ENCODE data around the gene BRD7.

BRD7 gene

DNA sequence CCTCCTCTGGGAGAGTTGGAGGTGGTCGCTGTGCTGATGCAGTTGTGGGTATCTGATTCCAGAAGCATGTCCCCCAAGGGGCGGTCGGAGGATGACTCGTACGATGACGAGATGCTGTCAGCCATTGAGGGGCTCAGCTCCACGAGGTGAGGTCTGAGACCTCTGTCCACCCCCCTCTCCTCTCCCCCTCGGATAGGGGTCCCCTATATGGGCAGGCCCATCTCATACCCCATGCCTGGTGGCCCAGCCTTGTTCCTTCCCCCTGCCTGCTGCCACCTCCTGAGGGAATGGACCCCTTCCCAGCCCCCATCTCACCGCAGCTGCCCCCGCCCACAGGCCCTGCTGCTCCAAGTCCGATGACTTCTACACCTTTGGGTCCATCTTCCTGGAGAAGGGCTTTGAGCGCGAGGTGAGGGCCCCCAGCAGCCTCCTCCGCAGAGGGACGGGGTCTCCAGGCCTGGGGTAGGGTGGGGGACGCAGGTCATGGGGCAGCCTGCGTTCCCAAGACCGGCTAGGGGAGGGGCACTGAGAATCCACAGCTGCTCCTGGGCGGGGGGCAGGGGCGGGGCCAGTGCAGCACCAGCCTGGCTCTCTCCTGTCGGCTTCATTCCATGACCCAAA is 63.2 kb downstream of the BRD7 start:
- no peak for DNase-seq (ENCODE audit: low read depth in 3 of 3, low spot score in 1 of 3)

DNA sequence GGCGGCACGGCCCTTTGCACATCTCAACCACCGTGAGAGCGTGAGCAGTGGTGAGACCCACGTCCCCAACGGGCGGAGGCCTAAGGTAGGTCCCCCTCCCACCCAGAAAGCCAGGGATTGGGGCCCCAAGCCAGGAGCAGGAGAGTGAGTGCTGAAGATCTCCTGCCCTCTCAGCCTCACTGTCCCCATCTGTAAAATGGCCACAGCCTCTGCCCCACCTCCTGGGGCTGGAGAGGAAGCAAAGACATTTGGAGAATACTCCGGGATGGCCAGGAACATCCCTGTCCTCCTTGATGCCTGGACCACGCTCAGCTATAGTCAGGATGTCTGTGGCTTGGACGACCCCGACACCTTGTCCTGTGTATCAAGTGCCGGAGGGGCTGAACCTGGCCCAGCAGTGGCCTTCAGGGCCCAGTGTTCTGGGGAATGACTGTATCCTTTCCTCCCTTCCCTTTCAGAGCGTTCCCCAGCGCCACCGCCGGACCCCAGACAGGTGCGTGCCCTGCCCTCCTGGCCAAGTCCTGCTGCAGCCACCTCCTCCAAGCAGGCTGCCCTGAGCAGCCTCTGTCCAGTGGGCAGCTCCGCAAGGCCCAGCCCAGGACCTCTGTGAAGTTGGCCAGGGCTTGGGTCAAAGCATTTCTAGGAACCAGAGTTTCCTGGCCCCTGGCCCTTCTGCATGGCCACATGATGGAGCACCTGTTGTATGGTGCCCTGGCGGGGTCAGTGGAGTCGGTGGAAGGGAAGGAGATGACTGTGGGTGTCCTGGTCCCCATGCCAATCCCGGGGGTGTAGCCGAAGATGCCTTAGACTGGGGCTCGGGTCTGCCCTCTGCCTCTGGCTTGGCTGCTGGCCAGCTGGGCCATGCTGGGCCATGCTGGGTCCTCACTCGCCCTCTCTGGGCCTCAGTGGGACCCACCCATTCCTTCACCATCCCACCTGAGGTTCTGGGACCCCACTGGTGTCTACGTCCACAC is 64.0 kb downstream of the BRD7 start:
- no peak for DNase-seq (ENCODE audit: low read depth in 3 of 3, low spot score in 1 of 3)

DNA sequence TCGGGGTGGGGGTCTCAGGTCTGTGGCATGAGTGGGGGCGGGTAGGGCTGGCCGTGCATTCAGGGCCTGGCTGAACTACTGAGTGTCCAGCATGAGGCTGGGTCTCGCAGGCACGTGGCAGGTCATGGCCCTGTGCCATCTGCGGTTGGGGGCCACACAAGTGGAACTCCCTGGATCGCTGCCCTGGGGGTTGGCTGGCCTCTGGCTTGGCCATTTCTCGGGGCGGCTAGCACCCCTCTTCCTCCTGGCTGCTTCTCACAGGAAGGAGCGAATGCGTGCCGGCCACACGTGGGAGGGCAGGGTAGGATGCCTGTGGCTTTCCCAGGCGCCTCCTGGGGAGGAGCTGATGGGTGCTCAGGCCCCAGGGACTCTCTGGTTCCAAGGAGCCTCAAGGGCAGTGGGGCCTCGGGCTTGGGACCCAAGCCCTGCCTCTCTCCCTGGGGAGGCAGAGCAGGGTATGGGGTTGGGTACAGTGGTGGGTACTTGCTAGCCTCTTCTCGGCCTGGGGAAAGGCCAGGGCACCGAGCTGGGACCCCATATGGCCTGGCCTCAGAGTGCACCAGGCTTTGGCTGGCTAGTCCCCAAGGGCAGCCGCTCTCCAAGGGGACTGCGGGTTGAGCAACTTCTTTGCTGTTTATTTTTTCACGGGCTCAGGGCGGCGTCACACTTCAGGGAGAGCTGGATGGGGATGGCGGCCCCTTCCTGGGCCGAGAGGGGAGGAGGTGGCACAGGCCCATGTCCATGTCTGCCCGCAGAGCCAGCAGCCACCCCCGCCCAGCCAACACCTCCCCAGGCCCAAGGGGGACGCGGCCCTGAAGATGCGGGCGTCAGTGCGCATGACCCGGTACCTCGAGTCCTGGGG is 65.0 kb downstream of the BRD7 start:
- DNase-seq (ENCODE audit: low read depth in 3 of 3, low spot score in 1 of 3), result no peak

DNA sequence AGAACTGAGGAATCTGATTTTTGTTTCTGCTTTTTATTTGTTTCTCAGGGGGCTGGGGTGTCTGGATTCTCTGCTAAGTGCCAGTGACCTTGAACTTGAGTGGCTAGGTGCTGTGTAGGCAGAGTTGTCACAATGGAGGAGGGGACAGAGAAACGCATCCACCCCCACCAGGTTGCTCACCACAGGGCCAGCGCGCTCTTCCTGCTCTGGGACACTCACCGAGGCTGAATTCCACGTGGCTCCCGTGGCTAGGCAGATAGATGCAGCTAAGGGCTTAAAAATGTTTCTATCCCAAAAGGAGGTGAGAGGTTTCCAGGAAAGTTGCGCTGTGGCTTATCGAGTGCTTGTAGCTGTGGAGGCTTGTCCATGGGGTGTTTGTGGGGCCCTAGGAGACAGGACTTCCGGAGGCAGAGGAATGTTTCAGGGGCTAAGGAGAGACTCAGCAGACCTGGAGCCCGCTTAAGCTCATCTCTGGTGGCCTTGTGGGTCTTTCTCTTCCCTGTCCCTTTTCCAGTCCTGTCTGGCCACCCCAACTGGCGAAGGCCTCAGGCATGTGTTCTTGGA is 65.7 kb downstream of the BRD7 start:
- no peak for DNase-seq (ENCODE audit: low read depth in 3 of 3, low spot score in 1 of 3)

DNA sequence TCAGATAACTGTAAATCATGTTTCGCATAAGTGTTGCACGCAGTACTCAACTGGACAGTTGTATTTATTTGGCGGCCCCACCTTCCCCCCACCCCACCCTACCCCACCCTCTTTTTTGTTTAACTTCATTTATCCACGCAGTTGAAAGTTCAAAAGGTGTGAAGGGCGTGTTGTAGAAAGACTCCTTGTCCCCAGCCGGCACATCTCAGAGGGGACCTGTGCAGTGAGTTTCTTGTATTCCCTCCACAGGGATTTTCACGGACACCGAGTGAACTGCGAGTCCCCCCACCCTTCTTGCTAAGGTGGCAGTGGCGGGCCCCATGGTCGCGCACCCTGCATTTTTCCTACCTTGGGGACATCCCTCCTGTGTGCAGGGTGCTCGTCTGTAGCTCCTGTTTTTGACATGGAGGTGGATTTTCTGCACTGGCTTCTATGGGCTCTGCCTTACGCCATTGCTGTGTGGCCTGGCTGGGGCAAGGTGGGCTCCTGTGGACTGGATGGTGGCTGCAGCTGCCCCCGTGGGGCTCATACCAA is 66.2 kb downstream of the BRD7 start:
- DNase-seq (ENCODE audit: low read depth in 3 of 3, low spot score in 1 of 3), result no peak

DNA sequence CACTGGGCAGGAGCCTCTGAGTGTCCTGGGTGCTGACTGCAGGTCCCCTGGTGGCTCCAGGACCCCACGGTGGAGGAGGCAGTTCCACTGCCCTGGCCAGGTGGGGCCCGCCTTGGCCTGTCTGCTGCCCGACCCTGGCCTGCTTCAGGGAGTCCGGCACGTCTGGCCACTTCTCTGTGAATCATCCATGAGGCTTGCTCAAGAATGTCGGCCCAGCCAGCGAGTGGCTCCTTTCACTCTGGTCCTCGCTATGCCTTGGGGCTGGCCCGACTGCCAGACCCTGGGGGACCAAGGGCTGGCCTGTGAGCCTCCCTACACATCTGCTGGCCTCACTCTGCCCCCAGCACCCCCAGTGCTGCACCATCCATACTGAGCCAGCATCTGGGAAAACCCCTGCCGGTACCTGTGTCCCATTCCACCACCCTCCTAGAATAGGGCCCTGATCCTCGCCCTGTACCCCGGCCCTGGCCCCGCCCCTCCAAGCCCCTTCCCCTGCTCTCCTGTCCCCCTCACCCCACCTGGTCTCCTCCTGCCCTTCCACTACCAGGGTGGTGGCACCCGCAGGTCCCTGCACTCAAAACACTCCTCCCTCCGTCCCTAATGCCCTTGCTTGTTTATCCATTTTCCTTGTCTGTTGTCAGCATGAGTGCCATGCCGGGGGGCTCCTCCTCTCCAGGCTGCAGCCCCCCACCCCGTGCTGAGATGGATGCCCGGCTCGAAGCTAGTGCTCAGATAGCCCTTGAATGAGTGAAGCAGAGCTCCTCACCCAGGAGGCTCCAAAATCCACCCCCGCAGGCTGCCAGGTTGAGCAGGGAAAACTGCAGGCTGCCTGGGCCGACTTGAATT is 66.9 kb downstream of the BRD7 start:
- DNase-seq (ENCODE audit: low read depth in 3 of 3, low spot score in 1 of 3), result no peak

DNA sequence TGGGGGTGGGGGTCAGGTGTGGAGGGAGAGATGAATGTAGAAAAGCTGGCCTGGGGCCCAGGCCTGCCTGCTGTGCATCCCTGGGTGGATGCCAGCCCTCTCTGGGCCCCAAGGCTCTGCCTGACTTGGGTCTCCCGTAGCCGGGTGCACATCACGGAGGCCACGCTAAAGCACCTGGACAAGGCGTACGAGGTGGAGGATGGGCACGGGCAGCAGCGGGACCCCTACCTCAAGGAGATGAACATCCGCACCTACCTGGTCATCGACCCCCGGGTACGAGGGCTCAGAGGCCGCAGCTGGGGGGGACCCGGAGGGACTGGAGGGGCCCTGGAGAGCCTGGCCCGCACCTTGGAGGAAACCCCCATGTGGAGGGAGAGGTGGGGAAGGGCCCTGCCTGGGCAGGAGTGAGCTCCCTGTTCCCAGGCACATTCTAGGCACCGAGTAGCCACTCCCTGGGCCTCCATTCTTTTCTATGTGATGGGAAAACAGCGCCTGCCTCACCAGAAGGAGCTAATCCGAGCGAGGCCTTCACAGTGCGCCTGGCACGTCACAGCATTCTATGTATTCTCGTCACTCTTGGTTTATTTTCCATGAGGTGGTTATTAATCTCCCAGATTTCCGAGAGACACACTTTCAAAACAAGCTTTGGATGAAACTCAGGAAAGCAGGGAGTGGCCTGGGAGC is 67.7 kb downstream of the BRD7 start:
- no peak for DNase-seq (ENCODE audit: low read depth in 3 of 3, low spot score in 1 of 3)

DNA sequence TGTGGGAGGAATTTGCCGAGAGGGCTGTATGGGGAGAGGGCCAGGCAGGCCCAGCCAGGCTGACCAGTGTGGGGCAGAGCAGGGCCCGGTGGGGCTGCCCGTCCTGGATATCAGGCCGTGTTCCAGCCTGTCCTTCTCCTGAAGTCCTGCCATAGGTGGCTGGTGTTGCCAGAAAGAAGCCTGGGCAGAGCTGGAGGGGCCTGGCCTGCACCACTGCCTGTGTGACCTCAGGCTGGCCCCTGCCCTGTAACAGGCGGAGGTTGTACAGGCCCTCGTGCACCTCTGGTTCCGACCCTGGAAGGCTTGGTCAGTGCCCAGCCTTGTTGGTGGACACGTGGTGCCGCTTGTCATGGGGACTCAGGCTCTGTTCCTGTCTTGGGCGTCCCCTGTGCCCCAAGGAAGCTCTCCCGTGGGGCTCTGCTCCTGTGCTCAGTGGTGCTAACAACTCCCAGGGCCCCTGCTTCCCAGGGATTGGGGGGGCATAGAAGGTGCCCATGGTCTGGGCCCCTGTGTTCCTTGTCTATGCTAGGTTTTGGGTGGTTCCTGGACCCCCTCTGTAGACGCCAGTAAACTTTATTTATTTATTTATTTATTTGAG is 69.2 kb downstream of the BRD7 start:
- DNase-seq (ENCODE audit: low read depth in 3 of 3, low spot score in 1 of 3), result no peak

DNA sequence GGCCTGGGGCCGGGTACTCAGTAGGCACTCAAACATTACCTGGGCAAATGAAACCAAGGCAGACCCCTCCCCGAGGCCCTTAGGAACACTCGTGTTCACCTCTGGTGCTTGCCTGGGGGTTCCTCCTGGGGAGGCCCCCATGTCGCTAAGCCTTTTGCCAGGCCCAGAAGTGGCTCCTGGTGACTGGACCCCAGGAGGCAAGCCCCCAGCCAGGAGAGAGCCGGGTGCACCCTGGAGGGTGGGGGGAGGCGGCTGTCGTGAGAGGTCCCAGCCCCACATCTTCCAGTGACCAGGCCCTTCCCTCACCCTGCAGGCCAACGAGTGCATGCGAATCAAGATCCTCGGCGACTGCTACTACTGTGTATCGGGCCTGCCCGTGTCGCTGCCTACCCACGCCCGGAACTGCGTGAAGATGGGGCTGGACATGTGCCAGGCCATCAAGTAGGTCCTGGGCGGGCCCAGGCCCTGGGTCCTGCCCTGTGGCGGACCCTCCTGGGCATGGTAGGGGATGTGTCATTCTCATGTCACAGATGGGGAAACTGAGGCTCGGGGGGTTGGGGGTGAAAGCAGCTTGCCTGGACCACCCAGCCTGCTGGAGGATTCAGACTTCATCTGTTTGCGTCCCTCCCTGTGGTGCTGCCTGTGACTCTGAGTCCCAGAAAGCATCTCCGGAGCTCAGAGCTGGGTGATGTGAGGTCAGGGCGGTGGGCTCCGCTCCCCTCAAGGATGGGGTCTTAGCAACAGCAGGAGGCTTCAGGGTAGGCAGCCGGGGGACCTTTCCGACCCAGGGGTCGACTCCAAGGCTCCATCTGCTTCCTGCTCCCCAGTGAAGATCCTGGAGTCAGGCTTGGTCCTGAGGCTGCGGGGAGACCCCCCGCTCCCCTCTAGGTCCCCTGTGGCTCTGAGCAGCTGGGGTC is 69.9 kb downstream of the BRD7 start:
- no peak for DNase-seq (ENCODE audit: low read depth in 3 of 3, low spot score in 1 of 3)

DNA sequence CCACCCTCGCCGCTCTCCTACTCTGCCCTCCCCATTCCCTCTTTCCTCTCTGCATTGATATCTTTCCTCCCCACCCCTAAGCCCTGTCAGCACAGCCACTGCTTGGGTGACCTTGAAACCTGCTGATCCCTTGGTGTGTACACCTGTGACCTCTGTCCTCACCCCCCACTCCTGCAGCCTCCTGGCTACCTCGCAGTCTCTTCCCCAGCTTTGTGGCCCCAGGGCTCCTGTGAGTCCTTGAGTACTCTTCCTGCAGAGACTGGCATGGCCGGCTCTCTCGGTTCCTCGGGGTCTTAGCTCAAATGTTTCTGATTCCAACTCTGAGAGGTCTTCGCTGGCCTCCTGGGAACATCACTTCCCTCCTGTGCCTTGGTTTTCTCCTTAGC is 70.7 kb downstream of the BRD7 start:
- no peak for DNase-seq (ENCODE audit: low read depth in 3 of 3, low spot score in 1 of 3)

DNA sequence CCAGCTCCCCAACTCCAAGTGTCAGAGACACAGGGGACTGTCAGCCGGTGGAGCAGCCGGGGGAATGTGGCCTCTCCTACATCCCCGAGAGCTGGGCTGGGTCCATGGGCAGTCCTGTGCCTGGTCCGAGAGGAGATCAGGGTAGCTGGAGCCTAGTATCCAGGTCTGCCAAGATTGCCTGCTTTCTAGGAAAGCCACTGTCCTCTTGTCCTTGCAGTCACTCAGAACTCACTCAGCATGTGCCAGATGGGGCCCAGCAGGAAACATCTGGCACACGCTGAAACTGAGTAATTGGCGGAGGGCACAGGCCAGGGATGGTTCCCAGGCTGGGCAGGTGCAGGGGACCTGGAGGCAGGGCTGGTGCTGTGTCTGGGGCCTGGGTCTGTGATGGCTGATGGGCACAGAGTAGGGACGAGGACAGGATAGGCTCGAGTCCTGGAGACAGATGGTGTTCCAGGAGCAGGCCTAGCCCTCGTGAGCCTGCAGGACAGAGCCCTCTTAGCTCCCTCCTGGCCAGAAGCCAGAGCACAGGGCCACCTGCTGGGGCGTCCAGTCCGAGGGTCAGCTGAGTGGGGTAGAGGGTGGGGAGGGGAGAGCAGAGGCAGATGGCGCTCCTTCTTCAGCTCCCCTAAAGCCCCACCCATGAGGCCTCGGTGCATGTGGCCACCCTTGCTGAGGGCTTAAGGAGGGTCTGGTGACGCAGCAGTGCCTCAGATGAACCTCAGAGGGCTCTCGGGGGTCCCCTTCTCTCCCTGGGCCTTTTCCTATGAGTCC is 71.3 kb downstream of the BRD7 start:
- DNase-seq (ENCODE audit: low read depth in 3 of 3, low spot score in 1 of 3), result no peak

DNA sequence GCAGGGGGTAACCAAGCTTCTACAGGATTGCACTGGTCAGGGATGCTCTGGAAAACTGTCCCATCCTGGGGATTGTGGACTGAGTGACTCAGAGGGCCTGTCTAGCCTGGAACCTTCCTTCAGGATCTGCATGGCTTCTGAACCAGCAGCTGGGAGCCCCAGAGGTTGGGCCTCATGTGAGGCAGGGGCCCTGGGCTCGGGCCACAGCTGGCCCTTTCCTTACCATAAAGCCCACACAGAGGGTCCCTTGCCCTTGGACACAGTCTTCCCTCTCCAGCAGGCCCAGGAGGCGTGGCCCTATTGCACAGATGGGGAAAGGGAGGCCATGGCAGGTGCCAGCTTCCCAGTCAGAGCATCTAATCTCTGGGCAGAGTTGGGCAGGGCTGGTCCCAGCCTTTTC is 72.0 kb downstream of the BRD7 start:
- no peak for DNase-seq (ENCODE audit: low read depth in 3 of 3, low spot score in 1 of 3)

DNA sequence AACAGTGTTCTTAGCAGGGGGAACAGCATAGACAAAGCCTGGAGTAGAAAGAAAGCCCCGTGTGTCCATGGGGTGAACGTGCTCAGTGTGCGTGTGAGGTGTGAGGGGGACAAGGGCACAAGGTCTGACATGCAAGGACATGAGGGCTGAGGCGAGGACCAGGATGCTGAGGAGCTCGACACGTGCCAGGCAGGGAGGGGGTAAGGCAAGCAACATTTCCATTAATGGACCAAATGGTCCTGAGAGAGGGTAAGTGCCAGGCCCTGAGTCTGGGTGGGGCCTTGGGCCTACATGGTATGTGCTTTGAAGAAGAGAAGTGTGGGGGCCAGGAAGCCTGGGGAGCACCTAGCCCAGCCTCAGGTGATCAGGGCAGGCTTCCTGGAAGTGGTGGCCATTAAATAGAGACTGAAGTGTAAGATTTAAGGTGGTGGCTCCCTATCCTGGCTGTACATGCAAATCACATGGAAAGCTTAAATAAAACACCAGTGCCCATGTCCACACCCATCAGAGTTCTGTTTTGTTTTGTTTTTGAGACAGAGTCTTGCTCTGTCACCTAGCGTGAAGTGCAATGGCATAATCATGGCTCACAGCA is 73.2 kb downstream of the BRD7 start:
- no peak for DNase-seq (ENCODE audit: low read depth in 3 of 3, low spot score in 1 of 3)

DNA sequence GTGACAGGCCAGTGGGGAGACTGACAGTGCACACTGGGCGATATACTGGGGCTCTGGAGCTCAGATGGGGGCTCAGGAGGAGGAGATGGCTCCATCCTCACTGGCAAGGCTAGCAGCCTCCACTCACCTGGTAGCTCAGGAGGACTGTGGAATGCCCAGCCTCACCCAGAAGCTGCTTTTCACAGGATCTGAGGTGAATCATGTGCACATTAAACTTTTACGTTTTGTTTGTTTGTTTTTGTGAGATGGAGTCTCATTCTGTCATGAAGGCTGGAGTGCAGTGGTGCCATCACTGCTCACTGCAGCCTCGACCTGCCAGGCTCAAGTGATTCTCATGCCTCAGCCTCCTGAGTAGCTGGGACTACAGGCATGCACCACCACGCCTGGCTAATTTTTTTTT is 73.8 kb downstream of the BRD7 start:
- no peak for DNase-seq (ENCODE audit: low read depth in 3 of 3, low spot score in 1 of 3)

DNA sequence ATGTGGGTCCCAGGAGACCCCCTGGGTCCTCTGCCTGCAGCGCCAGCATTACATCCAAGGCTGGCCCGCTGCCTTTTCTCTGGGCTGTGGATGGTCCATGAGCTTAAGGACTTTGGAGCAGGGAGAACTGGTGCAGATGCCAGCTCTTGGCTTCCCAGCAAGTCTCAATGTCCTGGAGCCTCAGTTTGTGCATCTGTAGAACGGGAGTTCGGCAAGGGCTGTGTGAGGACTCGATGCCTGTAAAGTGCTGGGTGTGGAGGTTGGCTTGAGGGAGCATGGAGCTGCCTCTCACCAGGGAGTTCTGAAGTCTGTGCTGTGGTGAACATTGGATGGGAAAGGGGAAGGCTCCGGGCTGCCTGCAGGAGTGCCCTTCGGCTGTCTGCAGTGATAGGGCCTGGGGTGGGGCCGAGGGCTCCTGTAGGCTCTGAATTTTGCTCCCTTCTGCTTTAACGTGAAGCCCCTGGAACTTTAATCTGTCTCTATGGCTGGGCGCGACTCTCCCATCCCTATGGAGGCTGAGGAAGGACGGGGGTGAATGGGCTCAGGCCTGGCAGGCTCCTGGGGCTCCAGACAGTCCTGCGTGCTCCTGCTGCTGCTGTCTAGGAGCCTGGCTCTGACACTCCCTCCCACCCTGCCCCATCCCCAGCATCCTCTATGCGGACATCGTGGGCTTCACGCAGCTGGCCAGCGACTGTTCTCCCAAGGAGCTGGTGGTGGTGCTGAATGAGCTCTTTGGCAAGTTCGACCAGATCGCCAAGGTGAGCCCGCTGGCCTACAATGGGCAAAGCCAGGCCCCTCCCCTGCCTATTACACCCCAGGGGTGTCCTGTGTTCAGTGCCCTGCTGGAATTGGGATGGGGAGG is 74.6 kb downstream of the BRD7 start:
- no peak for DNase-seq (ENCODE audit: low read depth in 3 of 3, low spot score in 1 of 3)

Data from stimulated activated CD4-positive, alpha-beta T cell treated with anti-CD3 and anti-CD28 coated beads, TNF-alpha, amount 100 ng/mL, for 1 hour (primary cell).